Spleen (tissue), 11 donors: ENCODE data around the gene TEDC2. TPM values are rescaled to one million over a fixed set of nuclear protein-coding genes. Genes with fewer than 3 reads are reported as not detected.

Source experiments
- DNase-seq: peaks from one replicate; pipeline ENCODE4 v3.0.0-alpha.2; 2020
- H3K27ac ChIP-seq, 8 donors: fragments of 200-600 bp; sonication (generic) in 7 of 8; 1 replicate in 4 of 8; 2 replicates in 4 of 8; pipeline versions ENCODE4 v1.5.0 to v1.8.0; 2016 to 2021; ENCODE audit warnings: inconsistent platforms in 4 of 8, mild to moderate bottlenecking in 4 of 8, moderate library complexity in 1 of 8
- H3K27me3 ChIP-seq, 7 donors: fragments of 200-600 bp; sonication (generic) in 6 of 7; replicated peaks in 1 of 7; 1 replicate in 4 of 7; 2 replicates in 3 of 7; pipeline versions ENCODE4 v1.5.0 to v1.8.0; 2016 to 2021; ENCODE audit warnings: inconsistent platforms in 3 of 7, mild to moderate bottlenecking in 1 of 7
- H3K36me3 ChIP-seq, 6 donors: fragments of 200-600 bp; sonication (generic) in 5 of 6; 1 replicate in 4 of 6; 2 replicates in 2 of 6; pipeline versions ENCODE4 v1.5.0 to v1.8.0; 2016 to 2021; ENCODE audit warnings: inconsistent platforms in 2 of 6
- H3K4me1 ChIP-seq, 6 donors: fragments of 200-600 bp; sonication (generic) in 5 of 6; 1 replicate in 3 of 6; 2 replicates in 3 of 6; pipeline versions ENCODE4 v1.5.0 to v1.8.0; 2016 to 2021; ENCODE audit warnings: inconsistent platforms in 3 of 6
- H3K4me3 ChIP-seq, 8 donors: fragments of 200-600 bp; sonication (generic) in 7 of 8; 1 replicate in 4 of 8; 2 replicates in 4 of 8; pipeline versions ENCODE4 v1.5.0 to v1.8.0; 2016 to 2021; ENCODE audit warnings: inconsistent platforms in 4 of 8, mild to moderate bottlenecking in 4 of 8, moderate library complexity in 2 of 8
- H3K9me3 ChIP-seq, 8 donors: fragments of 200-600 bp; sonication (generic) in 7 of 8; 1 replicate in 4 of 8; 2 replicates in 4 of 8; pipeline versions ENCODE4 v1.5.0 to v1.8.0; 2016 to 2021; ENCODE audit warnings: inconsistent platforms in 4 of 8
- CTCF ChIP-seq, 11 experiments: fragments of 200-600 bp in 7 of 11; fragments of 450-650 bp in 4 of 11; sonication (generic) in 4 of 11; IDR thresholded peaks in 8 of 11; conservative IDR thresholded peaks in 3 of 11; 1 replicate in 7 of 11; 2 replicates in 4 of 11; pipeline versions ENCODE4 v1.4.0 to v1.8.0; 2016 to 2021; ENCODE audit warnings: antibody characterized with exemption in 11 of 11, inconsistent platforms in 4 of 11, mild to moderate bottlenecking in 1 of 11
- POLR2A ChIP-seq, 3 donors: fragments of 450-650 bp; IDR thresholded peaks; one replicate each; pipeline ENCODE4 v1.5.1; 2017; ENCODE audit warnings: antibody characterized with exemption in 3 of 3, mild to moderate bottlenecking in 1 of 3
- POLR2AphosphoS5 ChIP-seq, 3 donors: sonication (generic); formaldehyde crosslinking; IDR thresholded peaks; one replicate each; pipeline ENCODE4 v1.5.1; 2017; ENCODE audit warnings: antibody characterized with exemption in 3 of 3
- whole genome bisulfite sequencing, 5 donors: extraction: QIAGEN DNeasy Blood & Tissue Kit in 3 of 5; methylation state at CpG; one replicate each; pipeline versions ENCODE4 v1.1.5 to v1.1.7; 2013 to 2018; 5-methylcytosine and 5-hydroxymethylcytosine counted together
- intact Hi-C: fragments of 100-400 bp; cut with DNase I; formaldehyde crosslinking; loops from one replicate; pipeline ENCODE4 v1.15.0; 2023; ENCODE audit warnings: low total_unique reads
- polyA plus RNA-seq, 3 donors: library from polyadenylated mRNA; stranded (reverse); fragments of 200-250 nt; gene quantifications; one replicate each; pipeline ENCODE4 v1.2.1, GENCODE V29; 2013
- total RNA-seq, 7 donors: library from RNA; depleted of rRNA in 3 of 7; stranded (reverse); fragments of >200 nt in 3 of 7; fragmentation: NEBNext Ultra II Directional in 4 of 7; extraction: Animal tissue kit (Norgen Biotek cat#: 25700) in 4 of 7; gene quantifications; one replicate each; pipeline versions ENCODE4 v1.1.0 to v1.2.1, GENCODE V29; 2016 to 2021
- donor health status: healthy with polysubstance abuse.
- donor health status: DM: no; HTN: no; CAD: no; lungs with moderate emphysema.
- donor health status: DM: no; HTN: no; CAD: no.
- donor health status: Bipolar disorder and iron deficiency.
- donor health status: healthy.
- donor health status: DM: no; HTN: no; CAD: no.
- donor health status: DM: yes; HTN: yes; CAD: no.

TEDC2 gene
- total and polyA plus RNA-seq, 10 donors: 0.73 to 2.7 (median 1.6) TPM

GRCh38 chr16:2473446-2473926 lies 13.6 kb downstream of the TEDC2 start:
- no peak for TF ChIP-seq CTCF (IDR thresholded peaks at IDR 0.05 in 8 of 11, conservative IDR thresholded peaks at IDR 0.05 in 3 of 11)
- no peak for TF ChIP-seq POLR2AphosphoS5 (IDR thresholded peaks at IDR 0.05)
- TF ChIP-seq POLR2A (IDR thresholded peaks at IDR 0.05): no peak
- Histone ChIP-seq H3K36me3 (no peaks in the 10 kb centered on the region), H3K4me1 (peaks cover 15 to 84% (median 62%) of the 10 kb centered on the region in 6 donors), H3K9me3 (no peaks in the 10 kb centered on the region), H3K4me3 (peak overlapping the region in 6 of 8 donors; percentile 26 to 93 (median 69)), H3K27ac (no peak overlapping the region), H3K27me3 (peaks cover 0 to 60% (median 51%) of the 10 kb centered on the region in 7 donors)
- intact Hi-C loops: no loop called here
- peak; percentile 83 for DNase-seq
- 2 to 8% (median 5%) methylated on average over 13 to 49 of the region's 49 CpGs for WGBS, 5 donors

- intact Hi-C loops: no loop called here
- TF ChIP-seq CTCF (IDR thresholded peaks at IDR 0.05 in 8 of 11, conservative IDR thresholded peaks at IDR 0.05 in 3 of 11) (peak in 6 of 11 experiments; percentile 20 to 63 (median 57)), POLR2A (IDR thresholded peaks at IDR 0.05) (no peak), POLR2AphosphoS5 (IDR thresholded peaks at IDR 0.05) (peak in 2 of 3 donors; percentile 29 to 32)
- H3K27ac ChIP-seq: peak overlapping the region; percentile 79 to 93 (median 86)
- peak overlapping the region; percentile 64 to 93 (median 70) for H3K4me3 ChIP-seq
- H3K4me1 ChIP-seq: peaks cover 8 to 77% (median 54%) of the 10 kb centered on the region in 6 donors
- WGBS, 5 donors: 0 to 1% (median 0%) methylated on average over 32 to 100 of the region's 100 CpGs
- H3K36me3 ChIP-seq: peaks cover 0 to under 1% (median 0%) of the 10 kb centered on the region in 6 donors
- H3K9me3 ChIP-seq: no peaks in the 10 kb centered on the region
- DNase-seq: peak; percentile 90
- H3K27me3 ChIP-seq: peaks cover 0 to 52% (median 44%) of the 10 kb centered on the region in 7 donors
Measured at GRCh38 chr16:2473999-2474876, 14.3 kb downstream of the TEDC2 start.

DNA sequence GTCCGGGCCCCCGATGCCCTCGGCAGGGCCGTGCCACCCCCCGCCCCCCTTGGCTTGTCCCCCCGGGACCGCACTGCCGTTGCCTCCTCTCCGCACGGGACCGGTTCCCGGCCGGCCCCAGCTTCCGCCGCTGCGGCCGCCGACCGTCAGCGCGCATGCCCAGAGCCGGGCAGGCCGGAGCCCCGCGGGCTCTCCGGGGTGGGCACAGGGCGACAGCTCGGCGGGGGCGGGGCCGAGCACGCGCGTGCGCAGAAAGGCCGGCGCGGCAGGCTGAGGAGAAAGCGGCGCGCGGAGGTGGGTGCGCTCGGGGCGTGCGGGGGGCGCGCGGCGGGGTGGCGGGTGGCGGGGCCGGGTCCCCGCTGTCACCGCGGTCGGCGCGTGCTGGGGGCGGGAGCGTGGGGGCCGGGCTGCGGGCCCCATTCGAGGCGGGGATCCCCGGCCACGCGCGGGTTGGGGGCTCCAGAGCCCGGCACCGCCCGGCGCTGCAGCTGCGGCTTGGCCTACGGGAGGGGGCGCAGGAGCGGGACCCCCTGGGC lies 15.0 kb downstream of the TEDC2 start, which contains the start of gene TBC1D24:
TSS of gene TBC1D24 (plus strand) at position 251 of the 536 bp plus-strand sequence. CDS start 21,022 bp downstream, outside the sequence.
- Histone ChIP-seq H3K4me1 (peaks cover 7 to 70% (median 48%) of the 10 kb centered on the region in 6 donors), H3K9me3 (no peaks in the 10 kb centered on the region), H3K27ac (peak within 1 kb of the TSS; percentile 79 to 93 (median 86)), H3K36me3 (peaks cover 0 to 4% (median 0%) of the 10 kb centered on the region in 6 donors), H3K4me3 (peak within 1 kb of the TSS; percentile 64 to 93 (median 70)), H3K27me3 (peaks cover 0 to 45% (median 37%) of the 10 kb centered on the region in 7 donors)
- peak; percentile 97 for DNase-seq
- TF ChIP-seq POLR2A (IDR thresholded peaks at IDR 0.05) (peak in 1 of 3 donors; percentile 43), CTCF (IDR thresholded peaks at IDR 0.05 in 8 of 11, conservative IDR thresholded peaks at IDR 0.05 in 3 of 11) (no peak), POLR2AphosphoS5 (IDR thresholded peaks at IDR 0.05) (peak; percentile 85 to 90 (median 86))
- intact Hi-C loops: no loop called here
- WGBS, 5 donors: 0 to 3% (median 1%) methylated on average over 6 to 77 of the region's 77 CpGs
